GM23338 (cell line): ENCODE data around the gene TPH2. TPM values are rescaled to one million over a fixed set of nuclear protein-coding genes. Genes with fewer than 3 reads are reported as not detected.

Source experiments
- ATAC-seq: fragments of 200-7000 bp; cut with Tn5 transposase; 3 replicates; pipeline ENCODE4 v1.9.1; 2020
- DNase-seq: peaks from one replicate; pipeline ENCODE4 v3.0.0-alpha.2; 2015; ENCODE audit warnings: low spot score
- H2AFZ ChIP-seq: fragments of 200-600 bp; sonication (generic); 2 replicates; pipeline ENCODE4 v1.8.0; 2016; ENCODE audit warnings: antibody characterized with exemption, mild to moderate bottlenecking, moderate library complexity
- H3F3A ChIP-seq: fragments of 200-600 bp; sonication (generic); replicated peaks from 2 replicates; pipeline ENCODE4 v1.8.0; 2017; ENCODE audit warnings: antibody characterized with exemption, mixed run types, low read depth
- H3K27ac ChIP-seq: fragments of 200-600 bp; sonication (generic); 2 replicates; pipeline ENCODE4 v1.6.1; 2016; ENCODE audit warnings: low read depth
- H3K27me3 ChIP-seq: fragments of 200-600 bp; sonication (generic); 2 replicates; pipeline ENCODE4 v1.8.0; 2016; ENCODE audit warnings: mild to moderate bottlenecking, mixed run types, moderate library complexity; ENCODE audit not compliant: insufficient read depth
- H3K36me3 ChIP-seq: fragments of 200-600 bp; sonication (generic); 2 replicates; pipeline ENCODE4 v1.8.0; 2016; ENCODE audit warnings: mild to moderate bottlenecking; ENCODE audit not compliant: insufficient read depth
- H3K4me1 ChIP-seq: fragments of 200-600 bp; sonication (generic); 2 replicates; pipeline ENCODE4 v1.8.0; 2016; ENCODE audit warnings: mild to moderate bottlenecking, moderate library complexity; ENCODE audit not compliant: insufficient read depth
- H3K4me2 ChIP-seq: fragments of 200-600 bp; sonication (generic); 2 replicates; pipeline ENCODE4 v1.7.1; 2017; ENCODE audit warnings: mixed run types
- H3K4me3 ChIP-seq: fragments of 200-600 bp; sonication (generic); 2 replicates; pipeline ENCODE4 v1.6.1; 2016; ENCODE audit warnings: mixed run types
- H3K79me2 ChIP-seq: fragments of 200-600 bp; sonication (generic); replicated peaks from 2 replicates; pipeline ENCODE4 v1.8.0; 2017; ENCODE audit warnings: mild to moderate bottlenecking; ENCODE audit not compliant: insufficient read depth
- H3K9me2 ChIP-seq: fragments of 200-600 bp; sonication (generic); 2 replicates; pipeline ENCODE4 v1.8.0; 2017; ENCODE audit not compliant: insufficient read depth
- H4K20me1 ChIP-seq: fragments of 200-600 bp; sonication (generic); replicated peaks from 2 replicates; pipeline ENCODE4 v1.8.0; 2017; ENCODE audit warnings: mild to moderate bottlenecking; ENCODE audit not compliant: insufficient read depth
- H3K27ac Mint-ChIP-seq: 2 replicates; pipeline ENCODE4 v1.8.0; 2020; ENCODE audit warnings: inconsistent platforms, mild to moderate bottlenecking, moderate library complexity, mixed read lengths
- H3K27me3 Mint-ChIP-seq: 3 replicates; pipeline ENCODE4 v1.8.0; 2022; ENCODE audit warnings: low read depth, mild to moderate bottlenecking, moderate library complexity, mixed read lengths, inconsistent platforms; ENCODE audit not compliant: insufficient read depth, poor library complexity
- H3K36me3 Mint-ChIP-seq: 3 replicates; pipeline ENCODE4 v1.8.0; 2021; ENCODE audit warnings: low read depth, mild to moderate bottlenecking, inconsistent platforms, moderate library complexity, mixed read lengths
- H3K4me1 Mint-ChIP-seq: 3 replicates; pipeline ENCODE4 v1.8.0; 2020; ENCODE audit warnings: mild to moderate bottlenecking, inconsistent platforms, mixed read lengths
- H3K4me3 Mint-ChIP-seq: 3 replicates; pipeline ENCODE4 v1.8.0; 2021; ENCODE audit warnings: moderate library complexity, mild to moderate bottlenecking, inconsistent platforms, mixed read lengths
- H3K9me3 Mint-ChIP-seq: 3 replicates; pipeline ENCODE4 v1.8.0; 2020; ENCODE audit warnings: moderate library complexity, mild to moderate bottlenecking, inconsistent platforms, mixed read lengths
- CREB1 ChIP-seq: fragments of 250-450 bp; sonication (Bioruptor Pico); IDR thresholded peaks from 2 replicates; pipeline ENCODE4 v1.5.0; 2020; ENCODE audit warnings: low read depth, mild to moderate bottlenecking, moderate library complexity
- EZH2 ChIP-seq: fragments of 200-600 bp; sonication (generic); IDR thresholded peaks from one replicate; pipeline ENCODE4 v1.8.0; 2017; ENCODE audit warnings: antibody characterized with exemption, mild to moderate bottlenecking, low read depth; ENCODE audit not compliant: unreplicated experiment
- POLR2AphosphoS5 ChIP-seq: IDR thresholded peaks from 2 replicates; pipeline ENCODE4 v1.6.1; 2016; ENCODE audit warnings: antibody characterized with exemption, low read depth
- REST ChIP-seq: IDR thresholded peaks from one replicate; pipeline ENCODE4 v1.6.1; 2018; ENCODE audit warnings: antibody characterized with exemption; ENCODE audit not compliant: unreplicated experiment
- STAT1 ChIP-seq: IDR thresholded peaks from one replicate; pipeline ENCODE4 v1.6.1; 2016; ENCODE audit warnings: antibody characterized with exemption; ENCODE audit not compliant: unreplicated experiment
- ZNF114 ChIP-seq: fragments of 250-450 bp; sonication (Bioruptor Pico); IDR thresholded peaks from 2 replicates; pipeline ENCODE4 v1.5.0; 2020; ENCODE audit warnings: mild to moderate bottlenecking, moderate library complexity
- ZNF331 ChIP-seq: fragments of 250-450 bp; sonication (Bioruptor Pico); IDR thresholded peaks from 2 replicates; pipeline ENCODE4 v1.5.0; 2020; ENCODE audit warnings: low read depth, mild to moderate bottlenecking, moderate library complexity
- polyA plus RNA-seq: library from polyadenylated mRNA; unstranded; fragments of >200 nt; fragmentation: Nextera tagmentation; extraction: Ambion mirVana; gene quantifications from 2 replicates; pipeline ENCODE4 v1.2.1, GENCODE V29; 2016
- total RNA-seq: library from RNA; depleted of rRNA; stranded (reverse); fragments of >200 nt; shearing (Covaris generic); gene quantifications from 2 replicates; pipeline ENCODE4 v1.2.3, GENCODE V29; 2014

Gene TPH2
- total and polyA plus RNA-seq, 2 experiments from 2014 or later: 0.94 to 1.4 TPM

GRCh38 chr12:72072592-72073212 is 134.1 kb downstream of the TPH2 start:
- no peak overlapping the region for H3K4me2 ChIP-seq
- no peaks in the 10 kb centered on the region for H3K79me2 ChIP-seq
- H3K27ac Mint-ChIP-seq: no peak overlapping the region
- no peak overlapping the region for H3K27ac ChIP-seq
- no peaks in the 10 kb centered on the region for H3K4me1 ChIP-seq
- no peaks in the 10 kb centered on the region for H3F3A ChIP-seq
- H4K20me1 ChIP-seq: no peaks in the 10 kb centered on the region
- H3K36me3 ChIP-seq: no peaks in the 10 kb centered on the region; the same call in 1 of the 2 replicates
- peaks cover 23% of the 10 kb centered on the region for H3K36me3 Mint-ChIP-seq
- H2AFZ ChIP-seq: no peak overlapping the region
- H3K4me3 Mint-ChIP-seq: no peak overlapping the region
- ATAC-seq (no peak), DNase-seq (no peak)
- H3K27me3 Mint-ChIP-seq: no peaks in the 10 kb centered on the region
- no peak overlapping the region for H3K4me3 ChIP-seq
- no peaks in the 10 kb centered on the region; the same call in 2 of the 3 replicates for H3K4me1 Mint-ChIP-seq
- H3K9me3 Mint-ChIP-seq: peaks cover 29% of the 10 kb centered on the region
- no peak for TF ChIP-seq STAT1
- TF ChIP-seq ZNF114 (CRISPR knock-in tag): no peak
- TF ChIP-seq CREB1 (CRISPR knock-in tag): no peak
- TF ChIP-seq POLR2AphosphoS5: no peak
- TF ChIP-seq REST: no peak
- no peak for TF ChIP-seq ZNF331 (CRISPR knock-in tag)
- no peak for TF ChIP-seq EZH2
- no peaks in the 10 kb centered on the region for H3K27me3 ChIP-seq
- no peaks in the 10 kb centered on the region; the same call in 1 of the 2 replicates for H3K9me2 ChIP-seq

- no peaks in the 10 kb centered on the region; the same call in 2 of the 3 replicates for H3K4me1 Mint-ChIP-seq
- DNase-seq (no peak), ATAC-seq (no peak)
- peaks cover 29% of the 10 kb centered on the region for H3K9me3 Mint-ChIP-seq
- no peak overlapping the region for H3K4me3 Mint-ChIP-seq
- no peak overlapping the region for H3K27ac Mint-ChIP-seq
- TF ChIP-seq EZH2: no peak
- no peak for TF ChIP-seq ZNF331 (CRISPR knock-in tag)
- TF ChIP-seq ZNF114 (CRISPR knock-in tag): no peak
- TF ChIP-seq REST: no peak
- H3K4me2 ChIP-seq: no peak overlapping the region
- no peaks in the 10 kb centered on the region for H3K79me2 ChIP-seq
- no peak overlapping the region for H3K4me3 ChIP-seq
- H3K27me3 ChIP-seq: no peaks in the 10 kb centered on the region
- peaks cover 23% of the 10 kb centered on the region for H3K36me3 Mint-ChIP-seq
- no peak overlapping the region for H2AFZ ChIP-seq
- H3K27ac ChIP-seq: no peak overlapping the region
- no peaks in the 10 kb centered on the region for H4K20me1 ChIP-seq
- H3K4me1 ChIP-seq: no peaks in the 10 kb centered on the region
- no peaks in the 10 kb centered on the region; the same call in 1 of the 2 replicates for H3K9me2 ChIP-seq
- H3K27me3 Mint-ChIP-seq: no peaks in the 10 kb centered on the region
- no peaks in the 10 kb centered on the region for H3F3A ChIP-seq
- H3K36me3 ChIP-seq: no peaks in the 10 kb centered on the region; the same call in 1 of the 2 replicates
Observed at GRCh38 chr12:72074065-72074464, 135.4 kb downstream of the TPH2 start.
